Aorta (tissue), 5 donors: ENCODE data around the gene MIOX. TPM values are rescaled to one million over a fixed set of nuclear protein-coding genes. Genes with fewer than 3 reads are reported as not detected.

Source experiments
- ATAC-seq: fragments of 200-7000 bp; cut with Tn5 transposase; one replicate; pipeline ENCODE4 v1.9.1; 2022; ENCODE audit warnings: moderate library complexity; ENCODE audit not compliant: low FRiP score
- DNase-seq, 2 donors: peaks; one replicate each; pipeline ENCODE4 v3.0.0-alpha.2; 2020
- H3K27ac ChIP-seq, 2 donors: one replicate each; pipeline ENCODE4 v1.5.1; 2013; ENCODE audit warnings: low read length in 2 of 2, mild to moderate bottlenecking in 2 of 2, moderate library complexity in 2 of 2, control low read depth in 1 of 2, inconsistent platforms in 1 of 2, low read depth in 1 of 2
- H3K27me3 ChIP-seq, 2 donors: one replicate each; pipeline ENCODE4 v1.6.1; 2013; ENCODE audit warnings: control low read depth in 1 of 2, low read length in 1 of 2, mild to moderate bottlenecking in 1 of 2, moderate library complexity in 1 of 2; ENCODE audit not compliant: insufficient read depth in 2 of 2, control insufficient read depth in 1 of 2
- H3K36me3 ChIP-seq, 2 donors: one replicate each; pipeline ENCODE4 v1.6.1; 2013; ENCODE audit warnings: control low read depth in 1 of 2, low read length in 1 of 2, mild to moderate bottlenecking in 1 of 2; ENCODE audit not compliant: insufficient read depth in 2 of 2, control insufficient read depth in 1 of 2
- H3K4me1 ChIP-seq, 2 donors: one replicate each; pipeline ENCODE4 v1.6.1; 2013; ENCODE audit warnings: low read length in 2 of 2, control low read depth in 1 of 2, mild to moderate bottlenecking in 1 of 2, moderate library complexity in 1 of 2; ENCODE audit not compliant: insufficient read depth in 2 of 2, control insufficient read depth in 1 of 2
- H3K4me3 ChIP-seq, 2 donors: one replicate each; pipeline ENCODE4 v1.5.1; 2013; ENCODE audit warnings: low read length in 2 of 2, control low read depth in 1 of 2, mild to moderate bottlenecking in 1 of 2
- H3K9me3 ChIP-seq: one replicate; pipeline ENCODE4 v1.6.1; 2013; ENCODE audit warnings: mild to moderate bottlenecking, low read length; ENCODE audit not compliant: control insufficient read depth
- WGBS, 2 donors: extraction: QIAGEN DNeasy Blood & Tissue Kit; methylation state at CpG; one replicate each; pipeline ENCODE4 v1.1.7; 2013; 5-methylcytosine and 5-hydroxymethylcytosine counted together
- intact Hi-C, 2 donors: fragments of 100-400 bp; cut with DNase I; formaldehyde crosslinking; loops; one replicate each; pipeline versions ENCODE4 v1.14.2 to v1.15.0; 2022
- long read RNA-seq, 2 donors: library from polyadenylated mRNA; unstranded; transcript quantifications; one replicate each; pipeline ENCODE4 v2.0.0, GENCODE V29; 2020 to 2021
- polyA plus RNA-seq, 2 donors: library from polyadenylated mRNA; stranded (reverse); fragments of 200-250 nt; gene quantifications; one replicate each; pipeline ENCODE4 v1.2.3, GENCODE V29; 2013
- total RNA-seq, 2 donors: library from RNA; stranded (reverse); fragmentation: NEBNext Ultra II Directional; extraction: Animal tissue kit (Norgen Biotek cat#: 25700); gene quantifications; one replicate each; pipeline ENCODE4 v1.2.1, GENCODE V29; 2021
- donor health status: healthy with polysubstance abuse.
- donor health status: Bipolar disorder and iron deficiency.
- donor health status: DM: no; HTN: no; CAD: no.
- donor health status: DM: no; HTN: no; CAD: no.
- donor health status: DM: yes; HTN: yes; CAD: no.

Gene MIOX
- not detected for total RNA-seq
- not detected for polyA plus RNA-seq
- long read RNA-seq, donor 1: 0 reads
- long read RNA-seq, donor 2: 0 reads

DNA sequence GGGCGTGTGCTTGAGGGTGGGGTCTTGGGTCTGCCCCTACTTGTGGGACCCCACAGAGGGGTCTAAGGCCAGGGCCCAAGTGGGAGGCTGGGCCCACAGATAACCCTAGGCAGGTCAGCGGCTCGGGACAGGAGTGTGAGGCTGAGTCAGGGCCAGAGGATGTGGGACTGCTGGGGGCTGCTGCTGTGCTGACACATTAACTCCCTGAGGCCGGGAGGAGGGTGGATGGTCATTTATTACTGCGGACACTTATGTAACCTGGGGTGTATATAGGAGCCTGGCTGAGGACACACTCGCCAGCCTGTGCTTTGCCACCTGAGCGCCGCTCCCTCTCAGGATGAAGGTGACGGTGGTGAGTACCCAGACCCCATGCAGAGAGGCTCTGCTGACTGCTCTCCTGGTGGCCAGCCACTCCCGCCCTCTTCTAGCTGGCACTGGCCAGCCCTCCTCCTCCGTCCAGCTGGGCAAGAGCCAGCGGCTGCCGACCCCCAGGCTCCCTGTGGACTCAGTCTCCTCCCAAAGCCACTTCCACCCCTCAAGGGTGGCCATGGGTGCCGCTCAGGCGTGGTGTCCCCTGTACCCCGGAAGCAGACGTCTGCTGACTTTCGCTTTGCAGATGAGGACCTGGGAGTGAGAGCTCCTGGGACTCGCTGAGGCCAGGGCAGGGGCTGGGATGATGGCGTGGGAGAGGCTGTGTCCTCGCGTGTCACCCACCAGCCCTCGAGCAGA lies at the start of gene MIOX:
TSS of gene MIOX (plus strand) at position 299 of the 729 bp plus-strand sequence. CDS start at position 338, 39 bp downstream.
- 64 to 78% methylated on average over 22 to 23 of the region's 23 CpGs for WGBS, 2 donors
- DNase-seq: peak in 1 of 2 donors; percentile 66
- Histone ChIP-seq H3K4me1 (no peaks in the 10 kb centered on the region), H3K36me3 (no peaks in the 10 kb centered on the region), H3K27ac (no peak within 1 kb of the TSS), H3K4me3 (no peak within 1 kb of the TSS), H3K9me3 (no peaks in the 10 kb centered on the region), H3K27me3 (no peaks in the 10 kb centered on the region)
- ATAC-seq: no peak
- intact Hi-C loops: no loop called here

DNA sequence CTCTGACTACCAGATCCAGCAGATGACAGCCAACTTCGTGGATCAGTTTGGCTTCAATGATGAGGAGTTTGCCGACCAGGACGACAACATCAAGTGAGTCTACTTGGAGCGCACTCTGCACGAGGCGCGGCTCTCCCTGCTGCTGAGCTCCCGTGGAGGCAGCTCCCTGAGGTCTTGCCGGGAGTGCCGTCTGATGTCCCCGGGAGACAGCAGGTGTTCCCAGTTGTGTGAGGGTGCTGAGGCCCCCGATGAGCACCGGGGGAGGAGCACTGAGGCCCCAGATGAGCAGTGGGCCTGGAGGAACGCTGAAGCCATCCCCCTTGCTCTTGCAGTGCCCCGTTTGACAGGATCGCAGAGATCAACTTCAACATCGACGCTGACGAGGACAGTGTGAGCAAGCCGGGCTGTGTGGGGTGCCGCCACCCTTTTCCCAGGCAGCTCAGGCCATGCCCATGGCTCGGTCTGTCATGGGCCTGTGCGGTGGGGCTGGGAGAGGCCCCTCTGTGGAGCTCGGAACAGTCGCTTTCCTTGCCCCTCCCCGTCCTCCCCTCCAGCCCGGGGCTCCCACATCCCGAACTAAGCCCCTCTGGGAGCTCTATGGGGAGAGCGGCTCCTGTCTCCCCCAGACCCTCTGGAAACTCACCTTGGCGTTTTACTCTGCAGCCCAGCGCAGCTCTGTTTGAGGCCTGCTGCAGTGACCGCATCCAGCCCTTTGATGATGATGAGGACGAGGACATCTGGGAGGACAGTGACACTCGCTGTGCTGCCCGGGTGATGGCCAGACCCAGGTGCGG lies 49.0 kb upstream of the MIOX start:
- DNase-seq (peak in 1 of 2 donors; percentile 39), ATAC-seq (no peak)
- Histone ChIP-seq H3K36me3 (peaks cover 0 to 14% of the 10 kb centered on the region in 2 donors), H3K4me1 (no peaks in the 10 kb centered on the region), H3K27ac (no peak overlapping the region), H3K27me3 (no peaks in the 10 kb centered on the region), H3K9me3 (no peaks in the 10 kb centered on the region), H3K4me3 (no peak overlapping the region)
- intact Hi-C loops: no loop called here
- WGBS, 2 donors: 87 to 89% methylated on average over 36 of the region's 36 CpGs

DNA sequence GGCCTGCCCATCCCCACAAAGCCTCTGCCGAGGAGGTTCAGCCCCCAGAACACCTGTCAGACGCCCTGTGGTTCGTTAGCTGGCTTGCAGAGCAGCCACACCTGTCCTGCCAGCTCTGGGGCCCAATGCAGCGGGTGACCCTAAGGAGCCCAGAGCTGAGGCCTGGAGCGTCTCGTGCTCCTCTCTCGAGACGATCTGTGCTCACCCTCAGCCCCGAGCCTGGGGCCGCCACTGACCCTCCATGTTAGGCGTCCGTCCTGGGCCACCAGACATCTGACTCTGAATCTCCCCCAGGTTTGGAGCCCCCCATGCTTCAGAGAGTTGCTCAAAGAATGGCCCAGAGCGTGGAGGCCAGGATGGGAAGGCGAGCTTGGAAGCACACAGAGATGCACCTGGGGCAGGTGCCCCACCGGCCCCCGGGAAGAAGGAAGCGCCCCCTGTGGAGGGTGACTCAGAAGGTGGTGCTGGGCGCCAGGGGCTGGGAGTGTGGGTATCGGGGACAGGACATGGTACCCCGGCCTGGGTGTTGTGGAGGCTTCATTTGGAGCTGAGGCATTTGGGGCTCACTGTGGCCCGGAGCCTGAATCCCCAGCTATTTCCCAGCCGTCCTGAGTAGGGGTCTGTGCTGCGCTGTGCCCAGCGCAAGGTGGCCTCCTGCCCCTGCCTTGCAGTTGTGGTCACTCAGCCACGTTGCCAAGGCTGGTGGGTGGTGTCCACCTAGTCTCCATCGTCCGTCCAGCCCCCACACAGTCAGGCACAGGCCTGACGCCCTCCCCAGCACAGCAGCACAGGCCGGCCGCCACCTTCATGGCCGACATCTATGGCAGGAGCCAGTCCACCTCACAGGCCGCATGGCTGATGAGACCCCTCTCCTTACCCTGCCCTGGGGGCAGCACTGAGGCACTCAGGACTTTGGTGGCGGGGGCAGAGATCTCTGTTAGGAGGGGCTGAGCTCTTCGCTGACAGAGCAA lies 48.1 kb upstream of the MIOX start:
- peaks cover 0 to 14% of the 10 kb centered on the region in 2 donors for H3K36me3 ChIP-seq
- no peaks in the 10 kb centered on the region for H3K27me3 ChIP-seq
- WGBS, 2 donors: 89% methylated on average over 31 to 34 of the region's 34 CpGs
- no peaks in the 10 kb centered on the region for H3K4me1 ChIP-seq
- ATAC-seq (no peak), DNase-seq (peak in 1 of 2 donors; percentile 43)
- no peak overlapping the region for H3K27ac ChIP-seq
- intact Hi-C loops: no loop called here
- no peak overlapping the region for H3K4me3 ChIP-seq
- H3K9me3 ChIP-seq: no peaks in the 10 kb centered on the region

DNA sequence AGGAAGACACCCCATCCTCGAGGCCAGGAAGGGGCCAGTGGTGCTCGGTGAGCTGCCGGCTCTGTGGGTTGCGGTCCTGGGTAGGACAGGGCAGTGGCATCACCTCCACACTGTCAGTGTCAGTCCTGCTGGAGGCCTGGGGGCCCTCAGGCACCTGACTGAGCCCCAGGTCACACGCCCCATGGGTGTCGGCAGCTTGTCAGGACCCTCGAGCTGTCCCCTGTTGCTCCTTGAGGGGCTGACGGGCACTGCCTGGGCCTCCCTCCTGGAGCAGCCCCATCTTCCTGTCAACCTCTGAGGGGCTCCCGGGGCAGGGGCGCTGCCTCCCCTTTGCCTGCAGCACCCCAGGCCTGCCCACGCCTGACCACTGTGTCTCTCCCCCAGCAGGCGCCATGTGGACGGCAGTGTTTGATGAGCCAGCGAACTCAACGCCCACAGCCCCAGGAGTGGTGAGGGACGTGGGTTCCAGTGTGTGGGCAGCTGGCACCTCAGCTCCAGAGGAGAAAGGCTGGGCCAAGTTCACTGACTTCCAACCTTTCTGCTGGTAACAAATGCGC lies 47.3 kb upstream of the MIOX start:
- Histone ChIP-seq H3K4me1 (no peaks in the 10 kb centered on the region), H3K27me3 (no peaks in the 10 kb centered on the region), H3K36me3 (peaks cover 0 to 14% of the 10 kb centered on the region in 2 donors), H3K27ac (no peak overlapping the region), H3K4me3 (no peak overlapping the region), H3K9me3 (no peaks in the 10 kb centered on the region)
- ATAC-seq (no peak), DNase-seq (peak in 1 of 2 donors; percentile 47)
- WGBS, 2 donors: 82 to 83% methylated on average over 14 to 17 of the region's 17 CpGs
- intact Hi-C loops: no loop called here

DNA sequence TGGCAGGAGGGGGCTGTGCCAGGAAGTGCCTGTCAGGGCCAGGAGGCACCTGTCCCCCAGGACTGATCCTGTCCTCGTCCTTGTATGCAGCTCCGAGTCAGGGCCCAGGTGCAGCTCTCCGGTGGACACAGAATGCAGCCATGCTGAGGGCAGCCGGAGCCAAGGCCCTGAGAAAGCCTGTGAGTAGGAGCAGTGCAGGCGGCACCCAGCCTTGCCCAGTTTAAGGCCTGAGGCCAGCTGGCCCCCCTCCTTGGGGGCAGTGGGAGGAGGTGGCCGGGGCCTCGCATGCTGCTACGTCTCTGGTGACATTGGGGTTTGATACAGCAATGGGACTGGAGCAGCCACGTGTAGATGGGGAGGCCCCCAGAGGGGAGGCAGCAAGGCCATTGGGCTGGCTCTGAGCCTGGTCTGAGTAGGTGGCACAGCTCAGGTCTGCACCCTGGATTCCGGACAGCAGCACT lies 46.8 kb upstream of the MIOX start:
- Histone ChIP-seq H3K27me3 (no peaks in the 10 kb centered on the region), H3K9me3 (no peaks in the 10 kb centered on the region), H3K36me3 (peaks cover 0 to 14% of the 10 kb centered on the region in 2 donors), H3K4me3 (no peak overlapping the region), H3K4me1 (no peaks in the 10 kb centered on the region), H3K27ac (no peak overlapping the region)
- DNase-seq: peak in 1 of 2 donors; percentile 42
- ATAC-seq: no peak
- 66 to 71% methylated on average over 10 of the region's 10 CpGs for WGBS, 2 donors
- intact Hi-C loops: no loop called here

DNA sequence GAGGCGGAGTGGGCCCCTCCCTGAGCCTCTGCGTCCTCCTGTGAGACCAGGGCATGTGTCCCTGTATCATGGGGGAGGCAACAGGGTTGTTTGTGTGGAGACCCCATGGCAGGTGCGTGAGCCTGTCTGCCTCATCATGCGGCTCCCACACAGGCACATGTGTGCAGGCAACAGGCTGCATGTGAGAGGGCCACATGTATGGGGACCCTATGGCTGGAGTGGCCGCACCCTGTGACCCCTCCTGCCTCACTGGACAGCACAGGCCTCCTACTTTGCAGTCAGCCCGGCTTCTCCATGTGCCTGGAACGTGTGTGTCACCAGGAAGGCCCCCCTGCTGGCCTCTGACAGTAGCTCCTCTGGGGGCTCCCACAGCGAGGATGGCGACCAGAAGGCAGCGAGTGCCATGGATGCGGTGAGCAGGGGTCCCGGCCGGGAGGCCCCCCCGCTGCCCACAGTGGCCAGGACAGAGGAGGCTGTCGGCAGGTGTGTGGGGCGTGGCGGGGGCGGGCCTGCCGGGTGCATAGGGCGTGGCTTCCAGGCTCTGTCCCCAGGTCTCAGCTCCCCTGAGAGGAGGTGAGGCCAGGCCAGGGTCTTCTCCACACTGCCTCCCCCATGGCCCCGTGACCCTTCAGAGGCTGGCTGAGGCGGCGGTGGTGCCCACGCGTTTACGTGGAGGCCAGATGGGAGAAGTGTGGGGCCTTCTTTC lies 46.0 kb upstream of the MIOX start:
- Histone ChIP-seq H3K27me3 (no peaks in the 10 kb centered on the region), H3K27ac (no peak overlapping the region), H3K36me3 (peaks cover 0 to 14% of the 10 kb centered on the region in 2 donors), H3K4me1 (no peaks in the 10 kb centered on the region), H3K9me3 (no peaks in the 10 kb centered on the region), H3K4me3 (no peak overlapping the region)
- 86% methylated on average over 25 to 26 of the region's 26 CpGs for WGBS, 2 donors
- intact Hi-C loops: no loop called here
- peak in 1 of 2 donors; percentile 44 for DNase-seq
- ATAC-seq: no peak

DNA sequence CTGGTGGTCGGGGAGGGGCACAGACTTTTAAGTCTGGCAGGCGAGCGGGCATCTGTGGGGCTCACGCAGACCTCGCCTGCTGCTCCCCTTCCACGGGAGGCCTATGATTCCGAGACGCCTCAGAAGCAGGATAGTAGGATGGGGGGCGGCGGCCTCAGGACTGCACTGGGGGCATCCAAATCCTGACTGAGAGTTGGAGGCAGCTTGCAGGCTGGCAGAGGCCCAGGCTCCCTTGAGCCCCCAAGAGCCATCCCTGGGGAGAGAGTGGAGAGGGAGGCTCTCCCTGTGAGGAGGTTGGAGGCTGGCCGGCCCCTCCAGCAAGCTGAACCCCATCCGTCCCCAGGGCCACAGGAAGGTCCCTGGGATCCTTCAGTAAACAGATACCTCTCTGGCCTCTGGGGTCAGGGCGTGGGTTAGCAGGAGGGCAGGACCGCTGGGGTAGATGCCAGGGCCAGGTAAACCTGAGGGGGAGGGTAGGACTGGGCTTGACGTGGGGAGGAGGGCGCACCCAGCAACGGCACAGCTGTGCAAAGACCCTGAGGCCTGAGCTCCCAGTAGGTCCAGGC lies 45.1 kb upstream of the MIOX start:
- no peak for ATAC-seq
- intact Hi-C loops: no loop called here
- Histone ChIP-seq H3K27ac (no peak overlapping the region), H3K9me3 (no peaks in the 10 kb centered on the region), H3K36me3 (peaks cover 0 to 14% of the 10 kb centered on the region in 2 donors), H3K4me3 (no peak overlapping the region), H3K27me3 (no peaks in the 10 kb centered on the region), H3K4me1 (no peaks in the 10 kb centered on the region)
- 82 to 92% methylated on average over 17 of the region's 17 CpGs for WGBS, 2 donors
- DNase-seq: no peak
